Lower lobe of right lung (tissue), 2 donors: ENCODE measurements around the gene ITIH5. TPM values are rescaled to one million over a fixed set of nuclear protein-coding genes. Genes with fewer than 3 reads are reported as not detected.
"Not testable (repeated sequence)": the region's sequence is repeated elsewhere in the genome, so short reads cannot be mapped to it uniquely, and the experiment has no call there.

Experiments
- ATAC-seq, 2 donors: fragments of 200-7000 bp; cut with Tn5 transposase; one replicate each; pipeline ENCODE4 v1.9.1; 2020 to 2022; ENCODE audit warnings: mild to moderate bottlenecking in 2 of 2, moderate library complexity in 2 of 2
- DNase-seq: peaks from one replicate; pipeline ENCODE4 v3.0.0-alpha.2; 2020
- H3K27ac ChIP-seq: fragments of 200-600 bp; one replicate; pipeline ENCODE4 v1.8.0; 2022
- H3K27me3 ChIP-seq: fragments of 200-600 bp; one replicate; pipeline ENCODE4 v1.8.0; 2022; ENCODE audit warnings: low read depth
- H3K36me3 ChIP-seq: fragments of 200-600 bp; one replicate; pipeline ENCODE4 v1.8.0; 2022; ENCODE audit warnings: mild to moderate bottlenecking
- H3K4me1 ChIP-seq: fragments of 200-600 bp; one replicate; pipeline ENCODE4 v1.8.0; 2022
- H3K4me3 ChIP-seq: fragments of 200-600 bp; one replicate; pipeline ENCODE4 v1.8.0; 2022; ENCODE audit warnings: mild to moderate bottlenecking
- H3K9me3 ChIP-seq: fragments of 200-600 bp; one replicate; pipeline ENCODE4 v1.8.0; 2022
- CTCF ChIP-seq: fragments of 200-600 bp; IDR thresholded peaks from one replicate; pipeline ENCODE4 v1.8.0; 2022; ENCODE audit warnings: antibody characterized with exemption, mild to moderate bottlenecking
- intact Hi-C: fragments of 100-400 bp; cut with DNase I; formaldehyde crosslinking; loops from one replicate; pipeline ENCODE4 v1.11.0; 2022
- total RNA-seq: library from RNA; stranded (reverse); fragmentation: NEBNext Ultra II Directional; extraction: Animal tissue kit (Norgen Biotek cat#: 25700); gene quantifications from one replicate; pipeline ENCODE4 v1.2.1, GENCODE V29; 2021
- donor health status: DM: no; HTN: yes; CAD: no; lungs with severe emphysema.

Gene ITIH5
- total RNA-seq, 1 donor from 2014 or later = 14.8 TPM

- Histone ChIP-seq H3K27me3 (peaks cover 51% of the 10 kb centered on the region), H3K36me3 (no peaks in the 10 kb centered on the region), H3K27ac (no peak overlapping the region), H3K4me1 (peaks cover 17% of the 10 kb centered on the region), H3K9me3 (no peaks in the 10 kb centered on the region), H3K4me3 (no peak overlapping the region)
- DNase-seq (no peak), ATAC-seq (no peak)
- no peak for TF ChIP-seq CTCF
- intact Hi-C loops = no loop called here
These were observed 4.2 kb downstream of the ITIH5 start for GRCh38 chr10:7662522-7662921.

DNA sequence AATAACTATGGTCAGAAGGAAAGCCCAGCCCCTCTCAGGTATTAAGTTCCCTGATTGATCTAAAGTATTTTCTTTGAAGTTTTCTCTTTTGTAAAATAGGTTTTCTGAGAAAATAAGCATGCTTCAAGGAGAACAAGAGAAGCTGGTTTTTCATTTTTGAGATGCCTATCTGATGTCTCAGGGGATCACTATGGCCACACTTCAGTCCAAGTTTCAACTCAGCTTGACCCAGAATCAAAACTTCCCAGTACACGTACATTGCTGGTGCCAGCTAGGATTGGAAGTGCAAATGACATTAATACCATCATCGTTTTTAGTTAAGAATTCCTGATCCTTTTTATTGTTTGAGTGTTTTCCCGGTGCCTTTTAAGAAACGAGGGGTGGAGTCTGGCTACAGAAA is 7.2 kb downstream of the ITIH5 start:
- H3K4me1 ChIP-seq = peaks cover 7% of the 10 kb centered on the region
- no peak for ATAC-seq
- peaks cover 32% of the 10 kb centered on the region for H3K27me3 ChIP-seq
- no peak overlapping the region for H3K4me3 ChIP-seq
- TF ChIP-seq CTCF = no peak
- no peaks in the 10 kb centered on the region for H3K9me3 ChIP-seq
- no peak overlapping the region for H3K27ac ChIP-seq
- H3K36me3 ChIP-seq = no peaks in the 10 kb centered on the region
- no peak for DNase-seq
- intact Hi-C loops = no loop called here

DNA sequence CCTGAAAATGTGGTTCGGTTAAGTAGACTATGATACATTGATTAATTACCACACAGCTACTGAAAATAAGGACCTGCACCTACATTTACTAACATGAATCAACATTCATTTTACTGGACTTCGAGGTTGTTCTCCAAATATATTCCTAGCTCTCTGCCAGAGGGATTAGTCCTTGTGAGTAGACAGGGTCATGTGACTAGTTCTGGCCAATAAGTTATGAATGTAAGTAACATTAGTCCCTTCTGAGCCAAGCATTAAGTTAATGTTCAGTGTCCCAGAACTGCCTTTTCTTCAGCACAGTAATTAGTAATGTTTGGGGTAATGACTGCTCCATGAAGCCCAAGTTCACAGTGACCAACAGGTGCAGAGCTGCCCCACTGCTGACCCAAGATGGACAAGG is 9.2 kb downstream of the ITIH5 start:
- Histone ChIP-seq H3K27ac (no peak overlapping the region), H3K27me3 (peaks cover 13% of the 10 kb centered on the region), H3K36me3 (no peaks in the 10 kb centered on the region), H3K4me3 (no peak overlapping the region), H3K9me3 (no peaks in the 10 kb centered on the region), H3K4me1 (peaks cover 7% of the 10 kb centered on the region)
- DNase-seq (no peak), ATAC-seq (no peak)
- intact Hi-C loops = no loop called here
- no peak for TF ChIP-seq CTCF

GRCh38 chr10:7657079-7657478 is 9.7 kb downstream of the ITIH5 start:
- H3K4me1 ChIP-seq, H3K36me3 ChIP-seq, intact Hi-C loops, ATAC-seq, H3K4me3 ChIP-seq, H3K9me3 ChIP-seq, DNase-seq, H3K27ac ChIP-seq: not testable (repeated sequence)
- H3K27me3 ChIP-seq = peaks cover 10% of the 10 kb centered on the region

DNA sequence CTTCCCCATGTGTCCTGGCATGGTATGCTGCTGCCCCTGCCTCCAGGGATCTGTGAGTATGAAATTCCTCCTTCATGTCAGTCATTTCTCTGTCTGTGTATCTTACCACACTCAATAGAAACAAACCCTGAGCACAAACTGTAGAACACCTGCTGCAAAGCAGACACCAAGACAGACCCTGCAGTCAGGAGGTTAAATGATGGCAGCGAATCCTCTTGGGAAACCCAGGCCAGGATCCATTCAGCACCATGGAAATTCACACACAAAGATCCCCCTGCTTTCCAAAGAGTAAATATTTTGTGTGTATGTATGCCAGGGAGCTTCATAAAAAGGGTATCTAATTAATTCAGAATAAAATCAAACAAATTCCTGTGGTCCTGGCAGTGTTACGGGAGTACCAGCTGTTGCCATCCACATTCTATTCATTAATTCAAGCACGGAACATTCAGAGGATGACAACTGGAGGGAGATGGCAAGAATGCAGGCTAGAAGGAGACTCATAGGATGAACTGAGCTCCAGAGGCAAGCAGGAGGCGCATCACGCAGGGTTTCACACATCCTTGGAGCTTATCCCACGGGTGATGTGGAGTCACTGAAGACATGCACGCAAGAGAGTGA is 14.8 kb downstream of the ITIH5 start:
- no peaks in the 10 kb centered on the region for H3K27me3 ChIP-seq
- no peak overlapping the region for H3K27ac ChIP-seq
- ATAC-seq (no peak), DNase-seq (no peak)
- peaks cover 7% of the 10 kb centered on the region for H3K4me1 ChIP-seq
- no peaks in the 10 kb centered on the region for H3K36me3 ChIP-seq
- no peaks in the 10 kb centered on the region for H3K9me3 ChIP-seq
- intact Hi-C loops = no loop called here
- TF ChIP-seq CTCF = no peak
- H3K4me3 ChIP-seq = no peak overlapping the region

- Histone ChIP-seq H3K4me3 (no peak overlapping the region), H3K9me3 (no peaks in the 10 kb centered on the region), H3K4me1 (no peaks in the 10 kb centered on the region), H3K27ac (no peak overlapping the region), H3K36me3 (no peaks in the 10 kb centered on the region), H3K27me3 (no peaks in the 10 kb centered on the region)
- no peak for TF ChIP-seq CTCF
- ATAC-seq = no peak
- intact Hi-C loops = no loop called here
- DNase-seq = no peak
These were observed 17.0 kb downstream of the ITIH5 start for GRCh38 chr10:7649673-7650300.
